GM12865 (cell line): ENCODE results near the gene KIF3A.

ENCODE experiments used
- DNase-seq: peaks from one replicate; pipeline ENCODE4 v3.0.0; 2010; ENCODE audit warnings: low read depth
- H3K4me3 ChIP-seq: 2 replicates; pipeline ENCODE4 v1.5.1; 2011; ENCODE audit warnings: mild to moderate bottlenecking, low read depth, low read length, control low read depth
- CTCF ChIP-seq: IDR thresholded peaks from 2 replicates; pipeline ENCODE4 v1.5.1; 2011; ENCODE audit warnings: low read length, control low read depth, low read depth, inconsistent platforms; ENCODE audit not compliant: insufficient read depth; ENCODE audit errors: missing control alignments

Gene KIF3A

GRCh38 chr5:132760601-132761317, 23.4 kb upstream of the KIF3A start:
- DNase-seq: no peak
- TF ChIP-seq CTCF: no peak
- H3K4me3 ChIP-seq: no peak overlapping the region

- no peak for DNase-seq
- H3K4me3 ChIP-seq: no peak overlapping the region
- TF ChIP-seq CTCF: no peak
Observed at GRCh38 chr5:132760049-132760420, 22.7 kb upstream of the KIF3A start.

GRCh38 chr5:132759114-132760048, 22.0 kb upstream of the KIF3A start:
- DNase-seq: no peak
- TF ChIP-seq CTCF: no peak
- no peak overlapping the region for H3K4me3 ChIP-seq

GRCh38 chr5:132758451-132758850, 21.1 kb upstream of the KIF3A start:
- DNase-seq: no peak
- TF ChIP-seq CTCF: no peak
- no peak overlapping the region for H3K4me3 ChIP-seq

GRCh38 chr5:132756542-132756941, 19.2 kb upstream of the KIF3A start:
- no peak for TF ChIP-seq CTCF
- no peak for DNase-seq
- no peak overlapping the region for H3K4me3 ChIP-seq

GRCh38 chr5:132754947-132755346, 17.6 kb upstream of the KIF3A start:
- no peak for TF ChIP-seq CTCF
- no peak overlapping the region for H3K4me3 ChIP-seq
- no peak for DNase-seq
